Stimulated activated memory B cell treated with anti-CD40 and anti-IgM and Interleukin-4, amounts not matched to agents 10 μg/mL and 1 μg/mL and 100 μg/mL, for 72 hours (primary cell): ENCODE measurements around the gene FAM107A.

Experiments used
- ATAC-seq: fragments of 150-1000 bp; cut with Tn5 transposase; 2 replicates; pipeline ENCODE4 v1.10.0; 2021
- H3K27ac Mint-ChIP-seq: one replicate; pipeline ENCODE4 v1.8.0; 2022; ENCODE audit warnings: mild to moderate bottlenecking, mixed read lengths
- H3K27me3 Mint-ChIP-seq: one replicate; pipeline ENCODE4 v1.8.0; 2022; ENCODE audit warnings: mixed read lengths
- H3K36me3 Mint-ChIP-seq: one replicate; pipeline ENCODE4 v1.8.0; 2022; ENCODE audit warnings: mixed read lengths
- H3K4me1 Mint-ChIP-seq: one replicate; pipeline ENCODE4 v1.8.0; 2022; ENCODE audit warnings: mixed read lengths
- H3K4me3 Mint-ChIP-seq: one replicate; pipeline ENCODE4 v1.8.0; 2022; ENCODE audit warnings: mild to moderate bottlenecking, moderate library complexity, mixed read lengths
- H3K9me3 Mint-ChIP-seq: one replicate; pipeline ENCODE4 v1.8.0; 2022; ENCODE audit warnings: mixed read lengths

FAM107A gene

GRCh38 chr3:58578873-58579272 lies 1.7 kb upstream of the FAM107A start:
- ATAC-seq: no peak
- Mint-ChIP-seq H3K4me3 (no peak overlapping the region), H3K4me1 (peaks cover 6% of the 10 kb centered on the region), H3K27me3 (peaks cover 21% of the 10 kb centered on the region), H3K9me3 (no peaks in the 10 kb centered on the region), H3K36me3 (no peaks in the 10 kb centered on the region), H3K27ac (no peak overlapping the region)

DNA sequence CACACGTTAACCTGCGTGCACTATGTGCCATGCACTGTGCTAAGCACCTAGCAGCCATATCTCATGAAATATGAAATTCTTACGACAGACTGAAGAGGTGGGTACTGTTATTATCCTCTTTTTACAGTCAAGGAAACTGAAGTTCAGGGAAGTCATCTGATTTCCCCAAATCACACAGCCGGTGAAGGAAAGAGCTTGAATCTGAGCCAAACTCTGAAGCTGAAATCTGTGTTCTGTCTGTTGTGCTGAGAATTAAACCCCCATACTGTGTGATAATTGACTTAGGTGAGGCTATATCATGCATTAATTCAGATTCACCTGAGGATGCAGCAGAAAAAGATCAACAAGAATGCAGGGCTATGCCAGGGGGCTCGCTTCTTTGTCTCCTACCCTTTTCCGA lies 475 bp downstream of the FAM107A start:
- Mint-ChIP-seq H3K27me3 (peaks cover 27% of the 10 kb centered on the region), H3K9me3 (no peaks in the 10 kb centered on the region), H3K27ac (no peak overlapping the region), H3K36me3 (no peaks in the 10 kb centered on the region), H3K4me1 (peaks cover 5% of the 10 kb centered on the region), H3K4me3 (no peak overlapping the region)
- no peak for ATAC-seq

GRCh38 chr3:58575971-58576652 lies 1.1 kb downstream of the FAM107A start:
- ATAC-seq: no peak
- H3K27ac Mint-ChIP-seq: no peak overlapping the region
- no peaks in the 10 kb centered on the region for H3K4me1 Mint-ChIP-seq
- no peak overlapping the region for H3K4me3 Mint-ChIP-seq
- peaks cover 27% of the 10 kb centered on the region for H3K27me3 Mint-ChIP-seq
- no peaks in the 10 kb centered on the region for H3K9me3 Mint-ChIP-seq
- no peaks in the 10 kb centered on the region for H3K36me3 Mint-ChIP-seq

GRCh38 chr3:58574682-58575081 lies 2.5 kb downstream of the FAM107A start:
- H3K9me3 Mint-ChIP-seq: no peaks in the 10 kb centered on the region
- no peaks in the 10 kb centered on the region for H3K36me3 Mint-ChIP-seq
- no peaks in the 10 kb centered on the region for H3K4me1 Mint-ChIP-seq
- ATAC-seq: no peak
- peaks cover 27% of the 10 kb centered on the region for H3K27me3 Mint-ChIP-seq
- H3K4me3 Mint-ChIP-seq: no peak overlapping the region
- H3K27ac Mint-ChIP-seq: no peak overlapping the region

DNA sequence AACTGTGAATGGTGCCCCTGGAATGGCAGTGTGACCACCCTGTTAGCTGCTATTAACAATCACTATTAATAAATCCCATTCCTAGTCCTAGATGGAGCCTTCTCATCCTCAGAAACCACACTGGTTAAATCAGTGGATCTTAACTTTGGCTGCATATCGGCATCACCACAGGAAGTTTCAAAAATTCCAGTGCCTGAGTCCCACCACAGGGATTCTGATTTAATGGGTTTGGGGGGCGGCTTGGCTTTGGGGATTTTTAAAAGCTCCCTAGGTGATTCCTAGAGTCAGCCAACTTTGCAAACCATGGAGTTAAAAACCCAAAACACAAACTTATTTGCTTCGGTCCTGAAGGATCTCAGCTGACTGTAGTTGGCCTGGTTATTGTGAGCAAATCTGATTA lies 3.1 kb downstream of the FAM107A start:
- no peak for ATAC-seq
- no peak overlapping the region for H3K27ac Mint-ChIP-seq
- no peaks in the 10 kb centered on the region for H3K9me3 Mint-ChIP-seq
- H3K27me3 Mint-ChIP-seq: peaks cover 27% of the 10 kb centered on the region
- H3K4me1 Mint-ChIP-seq: peaks cover 2% of the 10 kb centered on the region
- no peak overlapping the region for H3K4me3 Mint-ChIP-seq
- H3K36me3 Mint-ChIP-seq: no peaks in the 10 kb centered on the region

- Mint-ChIP-seq H3K9me3 (no peaks in the 10 kb centered on the region), H3K4me3 (no peak overlapping the region), H3K27ac (no peak overlapping the region), H3K36me3 (no peaks in the 10 kb centered on the region), H3K4me1 (peaks cover 7% of the 10 kb centered on the region), H3K27me3 (peaks cover 27% of the 10 kb centered on the region)
- ATAC-seq: no peak
Measured at GRCh38 chr3:58573640-58574039, 3.6 kb downstream of the FAM107A start.

GRCh38 chr3:58572634-58573230 lies 4.5 kb downstream of the FAM107A start:
- H3K4me1 Mint-ChIP-seq: peaks cover 10% of the 10 kb centered on the region
- no peaks in the 10 kb centered on the region for H3K9me3 Mint-ChIP-seq
- ATAC-seq: no peak
- H3K4me3 Mint-ChIP-seq: no peak overlapping the region
- no peaks in the 10 kb centered on the region for H3K36me3 Mint-ChIP-seq
- H3K27ac Mint-ChIP-seq: no peak overlapping the region
- peaks cover 27% of the 10 kb centered on the region for H3K27me3 Mint-ChIP-seq

GRCh38 chr3:58572013-58572633 lies 5.1 kb downstream of the FAM107A start:
- H3K27ac Mint-ChIP-seq: no peak overlapping the region
- peaks cover 23% of the 10 kb centered on the region for H3K27me3 Mint-ChIP-seq
- ATAC-seq: no peak
- H3K9me3 Mint-ChIP-seq: no peaks in the 10 kb centered on the region
- peaks cover 10% of the 10 kb centered on the region for H3K4me1 Mint-ChIP-seq
- H3K36me3 Mint-ChIP-seq: no peaks in the 10 kb centered on the region
- no peak overlapping the region for H3K4me3 Mint-ChIP-seq

GRCh38 chr3:58570851-58571250 lies 6.3 kb downstream of the FAM107A start:
- ATAC-seq: no peak
- Mint-ChIP-seq H3K9me3 (no peaks in the 10 kb centered on the region), H3K4me1 (peaks cover 10% of the 10 kb centered on the region)

GRCh38 chr3:58569287-58570001 lies 7.7 kb downstream of the FAM107A start:
- ATAC-seq: no peak
- H3K27me3 Mint-ChIP-seq: peaks cover 14% of the 10 kb centered on the region
- no peaks in the 10 kb centered on the region for H3K36me3 Mint-ChIP-seq
- H3K4me3 Mint-ChIP-seq: peak overlapping the region; percentile 67
- H3K9me3 Mint-ChIP-seq: no peaks in the 10 kb centered on the region
- H3K4me1 Mint-ChIP-seq: peaks cover 10% of the 10 kb centered on the region
- peak overlapping the region; percentile 56 for H3K27ac Mint-ChIP-seq

More at GRCh38 chr3:58570851-58571250, 6.3 kb downstream of the FAM107A start:
- H3K27me3 Mint-ChIP-seq: peaks cover 17% of the 10 kb centered on the region
- H3K27ac Mint-ChIP-seq: no peak overlapping the region
- no peaks in the 10 kb centered on the region for H3K36me3 Mint-ChIP-seq
- no peak overlapping the region for H3K4me3 Mint-ChIP-seq

DNA sequence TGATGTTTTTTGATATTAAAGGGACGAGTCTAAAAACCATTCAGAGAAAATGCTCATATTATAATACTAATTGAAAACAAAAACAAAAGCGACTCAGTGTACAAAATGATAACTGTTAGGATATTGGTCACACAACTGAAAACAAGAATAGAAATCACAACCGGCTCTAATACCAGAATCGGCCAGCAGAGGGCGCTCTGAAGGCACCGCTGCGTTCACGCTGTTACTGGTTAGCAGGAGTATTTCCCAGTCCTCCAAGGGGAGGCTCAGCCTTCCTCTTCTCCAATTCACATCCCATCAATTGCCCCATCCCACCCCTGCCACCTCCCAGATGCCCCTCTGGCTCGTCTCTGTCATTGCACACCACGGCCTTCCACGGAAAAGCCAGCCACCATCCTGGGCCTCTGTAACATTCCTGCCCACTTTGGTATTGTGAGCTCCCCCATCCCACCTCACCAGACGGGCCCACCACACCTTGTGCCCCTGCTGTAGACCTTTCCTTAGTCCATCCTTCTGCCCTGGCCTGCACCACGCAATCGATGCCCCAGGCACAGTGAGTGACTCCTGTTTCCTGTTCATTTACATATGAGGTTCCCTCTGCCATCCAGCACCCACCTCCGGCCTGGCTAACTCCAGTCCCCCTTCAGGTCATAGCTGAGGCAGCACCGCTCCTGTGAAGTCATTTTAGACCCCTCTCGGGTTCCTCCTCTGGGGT lies 8.5 kb downstream of the FAM107A start:
- H3K27ac Mint-ChIP-seq: peak overlapping the region; percentile 56

GRCh38 chr3:58567251-58567515 lies 10.0 kb downstream of the FAM107A start:
- ATAC-seq: no peak
- H3K9me3 Mint-ChIP-seq: no peaks in the 10 kb centered on the region
- H3K27ac Mint-ChIP-seq: no peak overlapping the region
- no peaks in the 10 kb centered on the region for H3K36me3 Mint-ChIP-seq
- H3K27me3 Mint-ChIP-seq: peaks cover 19% of the 10 kb centered on the region
- H3K4me1 Mint-ChIP-seq: peaks cover 10% of the 10 kb centered on the region
- H3K4me3 Mint-ChIP-seq: no peak overlapping the region

More for the DNA sequence above, 8.5 kb downstream of the FAM107A start:
- H3K4me3 Mint-ChIP-seq: peak overlapping the region; percentile 67
- ATAC-seq: peak; percentile 46
- peaks cover 11% of the 10 kb centered on the region for H3K27me3 Mint-ChIP-seq
- no peaks in the 10 kb centered on the region for H3K36me3 Mint-ChIP-seq
- H3K9me3 Mint-ChIP-seq: no peaks in the 10 kb centered on the region
- H3K4me1 Mint-ChIP-seq: peaks cover 10% of the 10 kb centered on the region

- Mint-ChIP-seq H3K36me3 (no peaks in the 10 kb centered on the region), H3K27ac (no peak overlapping the region), H3K9me3 (no peaks in the 10 kb centered on the region), H3K4me3 (no peak overlapping the region), H3K27me3 (peaks cover 16% of the 10 kb centered on the region), H3K4me1 (peaks cover 10% of the 10 kb centered on the region)
- ATAC-seq: no peak
Measured at GRCh38 chr3:58566398-58567250, 10.6 kb downstream of the FAM107A start.

- no peak for ATAC-seq
- Mint-ChIP-seq H3K9me3 (no peaks in the 10 kb centered on the region), H3K27ac (no peak overlapping the region), H3K4me1 (peaks cover 10% of the 10 kb centered on the region), H3K27me3 (peaks cover 16% of the 10 kb centered on the region), H3K36me3 (no peaks in the 10 kb centered on the region), H3K4me3 (no peak overlapping the region)
Measured at GRCh38 chr3:58565621-58566397, 11.4 kb downstream of the FAM107A start.
